Measurements from ENCODE around the gene TSPAN9. TPM values are rescaled to one million over a fixed set of nuclear protein-coding genes. Genes with fewer than 3 reads are reported as not detected.

TSPAN9 gene
- total RNA-seq, 3 donors from 2014 or later = 4.7 to 28.4 (median 8.5) TPM

DNA sequence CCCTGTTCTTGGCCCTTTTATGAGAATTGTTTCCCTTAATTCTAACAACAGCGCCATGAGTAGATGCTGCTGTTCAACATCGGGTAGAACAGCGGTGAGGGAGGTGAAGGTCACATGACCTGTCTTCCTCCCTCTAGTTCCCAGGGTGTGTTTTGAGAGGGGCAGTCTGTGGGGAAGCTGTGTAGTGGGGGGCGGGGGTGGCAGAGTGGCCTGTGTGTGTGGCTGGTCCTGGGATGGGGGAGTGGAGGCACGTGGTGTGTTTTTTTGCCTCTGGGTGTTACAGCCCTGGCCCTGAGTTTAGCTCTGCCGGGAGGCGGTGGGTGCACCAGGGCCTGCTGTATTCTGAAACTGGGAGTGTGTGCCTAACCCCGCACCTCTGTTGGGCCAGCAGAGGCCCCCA is 202.7 kb downstream of the TSPAN9 start:
- no peak for ATAC-seq
- H3K9me3 ChIP-seq = no peaks in the 10 kb centered on the region
- H3K4me1 ChIP-seq (ENCODE audit: low read depth) = no peaks in the 10 kb centered on the region
- no peak overlapping the region for H3K4me3 ChIP-seq
- TF ChIP-seq, protein P1, sequence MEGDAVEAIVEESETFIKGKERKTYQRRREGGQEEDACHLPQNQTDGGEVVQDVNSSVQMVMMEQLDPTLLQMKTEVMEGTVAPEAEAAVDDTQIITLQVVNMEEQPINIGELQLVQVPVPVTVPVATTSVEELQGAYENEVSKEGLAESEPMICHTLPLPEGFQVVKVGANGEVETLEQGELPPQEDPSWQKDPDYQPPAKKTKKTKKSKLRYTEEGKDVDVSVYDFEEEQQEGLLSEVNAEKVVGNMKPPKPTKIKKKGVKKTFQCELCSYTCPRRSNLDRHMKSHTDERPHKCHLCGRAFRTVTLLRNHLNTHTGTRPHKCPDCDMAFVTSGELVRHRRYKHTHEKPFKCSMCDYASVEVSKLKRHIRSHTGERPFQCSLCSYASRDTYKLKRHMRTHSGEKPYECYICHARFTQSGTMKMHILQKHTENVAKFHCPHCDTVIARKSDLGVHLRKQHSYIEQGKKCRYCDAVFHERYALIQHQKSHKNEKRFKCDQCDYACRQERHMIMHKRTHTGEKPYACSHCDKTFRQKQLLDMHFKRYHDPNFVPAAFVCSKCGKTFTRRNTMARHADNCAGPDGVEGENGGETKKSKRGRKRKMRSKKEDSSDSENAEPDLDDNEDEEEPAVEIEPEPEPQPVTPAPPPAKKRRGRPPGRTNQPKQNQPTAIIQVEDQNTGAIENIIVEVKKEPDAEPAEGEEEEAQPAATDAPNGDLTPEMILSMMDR (IDR thresholded peaks at IDR 0.05) = no peak
- no peaks in the 10 kb centered on the region for H3K36me3 ChIP-seq (ENCODE audit: low read depth)
- no peak for DNase-seq
- intact Hi-C loops (cut with DNase I, micrococcal nuclease) = loop anchor here in 1 of 2 donors (5.0 kb wide), 1 partner anchor 143 kb away; no protein-coding TSS in a partner anchor

DNA sequence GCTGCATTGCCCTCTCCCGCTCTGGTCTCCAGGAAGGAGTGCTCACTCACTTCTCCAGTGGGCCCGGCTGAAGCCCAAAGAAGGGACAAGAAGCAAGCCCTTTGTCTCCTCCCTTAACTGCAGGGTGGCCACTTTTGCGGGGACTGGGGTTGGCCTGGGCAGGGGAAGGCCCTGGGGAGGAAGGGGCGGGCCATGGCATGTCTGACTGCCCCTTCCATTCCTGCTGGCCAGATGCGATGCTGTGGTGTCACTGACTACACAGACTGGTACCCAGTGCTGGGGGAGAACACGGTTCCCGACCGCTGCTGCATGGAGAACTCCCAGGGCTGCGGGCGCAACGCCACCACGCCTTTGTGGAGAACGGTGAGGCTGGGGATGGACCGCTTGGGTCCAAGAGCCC is 203.8 kb downstream of the TSPAN9 start:
- Histone ChIP-seq H3K4me3 (no peak overlapping the region), H3K9me3 (no peaks in the 10 kb centered on the region), H3K36me3 (ENCODE audit: low read depth) (no peaks in the 10 kb centered on the region), H3K4me1 (ENCODE audit: low read depth) (no peaks in the 10 kb centered on the region)
- TF ChIP-seq, protein P1 (IDR thresholded peaks at IDR 0.05) = no peak
- DNase-seq (no peak), ATAC-seq (no peak)
- intact Hi-C loops (cut with DNase I, micrococcal nuclease) = no loop called here

DNA sequence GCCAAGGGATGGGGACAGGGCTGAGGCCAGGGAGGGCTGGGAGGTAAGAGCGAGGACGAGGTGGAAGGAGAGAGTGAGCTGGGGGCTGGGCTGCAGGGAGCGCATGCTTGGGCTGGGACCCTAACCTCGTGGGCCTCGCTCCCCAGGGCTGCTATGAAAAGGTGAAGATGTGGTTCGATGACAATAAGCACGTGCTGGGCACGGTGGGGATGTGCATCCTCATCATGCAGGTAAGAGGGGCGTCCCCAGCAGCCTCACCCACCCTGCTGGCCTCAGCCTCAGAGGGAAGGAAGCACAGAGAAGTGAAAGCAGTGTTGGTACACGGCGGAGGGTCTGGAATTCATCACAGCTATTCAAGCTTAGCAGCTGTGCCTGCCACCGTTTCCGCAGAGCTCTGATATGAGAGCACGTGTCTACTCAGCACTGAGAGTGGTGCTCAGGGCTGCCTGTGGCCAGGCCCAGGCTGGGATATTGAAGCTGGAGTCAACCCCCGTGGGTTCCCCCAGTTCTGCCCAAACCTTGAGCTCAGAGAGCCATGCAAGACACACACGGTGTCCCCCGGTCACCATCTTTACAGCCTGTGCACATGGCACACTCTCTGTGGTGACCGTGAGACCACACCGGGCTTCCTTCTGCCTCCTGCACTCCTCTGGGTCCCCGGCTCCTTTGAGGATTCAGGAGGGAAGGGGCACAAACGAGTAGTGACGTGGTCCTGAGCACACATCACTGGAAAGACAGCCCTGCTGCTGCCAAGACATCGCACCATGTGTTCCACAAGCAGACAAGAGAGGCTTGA is 204.6 kb downstream of the TSPAN9 start:
- Histone ChIP-seq H3K9me3 (no peaks in the 10 kb centered on the region), H3K36me3 (ENCODE audit: low read depth) (no peaks in the 10 kb centered on the region), H3K4me1 (ENCODE audit: low read depth) (no peaks in the 10 kb centered on the region), H3K4me3 (no peak overlapping the region)
- TF ChIP-seq, protein P1 (IDR thresholded peaks at IDR 0.05) = no peak
- no peak for DNase-seq
- no peak for ATAC-seq
- intact Hi-C loops (cut with DNase I, micrococcal nuclease) = no loop called here

DNA sequence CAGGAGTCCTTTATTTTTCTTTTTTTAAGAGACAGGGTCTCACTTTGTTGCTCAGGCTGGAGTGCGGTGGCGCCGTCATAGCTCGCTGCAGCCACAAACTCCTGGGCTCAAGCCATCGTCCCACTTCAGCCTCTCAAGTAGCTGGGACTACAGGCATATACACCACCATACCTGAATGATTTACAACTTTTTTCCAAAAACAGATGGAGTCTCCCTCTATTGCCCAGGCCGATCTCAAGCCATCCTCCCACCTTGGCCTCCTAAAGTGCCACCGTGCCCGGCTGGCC is 205.1 kb downstream of the TSPAN9 start:
- no peak for ATAC-seq
- DNase-seq = no peak
- TF ChIP-seq, protein P1 (IDR thresholded peaks at IDR 0.05) = no peak
- Histone ChIP-seq H3K36me3 (ENCODE audit: low read depth) (no peaks in the 10 kb centered on the region), H3K4me3 (no peak overlapping the region), H3K4me1 (ENCODE audit: low read depth) (no peaks in the 10 kb centered on the region), H3K9me3 (no peaks in the 10 kb centered on the region)
- intact Hi-C loops (cut with DNase I, micrococcal nuclease) = no loop called here

DNA sequence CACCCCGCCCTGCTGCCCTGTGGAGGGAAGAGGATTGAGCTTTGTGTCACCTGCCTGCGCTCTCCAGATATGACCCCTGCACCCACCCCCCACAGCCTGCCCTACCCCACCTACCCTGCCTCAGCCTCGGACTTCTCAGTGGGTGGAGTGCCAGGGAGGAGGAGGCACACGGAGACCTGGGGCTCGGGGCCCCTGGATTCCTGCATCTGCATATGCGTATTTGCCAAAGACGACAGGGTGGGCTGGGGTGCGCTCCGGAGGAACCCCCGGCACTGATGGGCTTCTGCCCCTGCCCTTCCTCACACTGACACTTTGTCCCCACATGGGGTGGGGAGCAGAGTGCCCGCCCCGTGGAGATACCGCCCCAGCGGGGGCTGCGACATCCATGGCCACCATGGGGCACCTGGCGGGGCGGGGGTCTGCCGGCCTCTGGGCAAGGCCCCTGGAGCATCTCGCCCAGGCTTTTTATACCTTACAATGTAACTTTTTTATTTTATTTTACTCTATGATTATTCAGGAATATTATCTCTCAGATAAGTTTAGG is 206.0 kb downstream of the TSPAN9 start:
- TF ChIP-seq, protein P1 (IDR thresholded peaks at IDR 0.05) = no peak
- H3K4me3 ChIP-seq = no peak overlapping the region
- DNase-seq (no peak), ATAC-seq (no peak)
- H3K36me3 ChIP-seq (ENCODE audit: low read depth) = no peaks in the 10 kb centered on the region
- H3K4me1 ChIP-seq (ENCODE audit: low read depth) = no peaks in the 10 kb centered on the region
- no peaks in the 10 kb centered on the region for H3K9me3 ChIP-seq
- intact Hi-C loops (cut with DNase I, micrococcal nuclease) = no loop called here

Data from mucosa of descending colon (tissue), 3 donors.